Measurements from ENCODE around the gene CAVIN2.

DNA sequence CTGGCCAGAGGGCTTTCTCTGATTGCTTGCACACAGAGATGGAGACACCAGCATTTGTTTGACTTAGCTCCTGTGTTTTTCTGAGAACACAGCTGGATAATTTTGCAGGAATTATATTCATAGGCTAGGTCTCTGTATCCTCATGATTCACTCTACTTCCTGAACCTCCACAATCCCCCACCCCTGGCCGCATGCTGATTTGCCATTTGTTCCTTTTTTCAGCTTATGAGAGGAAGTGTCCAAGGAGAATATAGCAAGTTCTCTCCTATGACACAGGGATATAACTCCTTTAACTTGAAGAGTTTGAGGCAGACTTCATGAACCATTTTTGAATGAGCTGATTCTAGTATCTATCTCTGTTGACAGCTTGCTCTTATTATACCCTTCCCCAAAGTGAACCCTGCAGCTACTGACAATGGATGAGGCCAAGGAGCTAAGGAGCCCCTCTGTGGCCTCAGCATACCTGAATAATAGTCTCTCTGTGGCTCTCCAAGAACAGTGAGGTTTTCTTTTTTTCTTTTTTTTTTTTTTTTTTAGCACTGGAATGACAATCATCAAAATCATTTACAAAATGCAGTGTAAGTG lies 15.4 kb downstream of the CAVIN2 start:
- TF ChIP-seq, protein P1, sequence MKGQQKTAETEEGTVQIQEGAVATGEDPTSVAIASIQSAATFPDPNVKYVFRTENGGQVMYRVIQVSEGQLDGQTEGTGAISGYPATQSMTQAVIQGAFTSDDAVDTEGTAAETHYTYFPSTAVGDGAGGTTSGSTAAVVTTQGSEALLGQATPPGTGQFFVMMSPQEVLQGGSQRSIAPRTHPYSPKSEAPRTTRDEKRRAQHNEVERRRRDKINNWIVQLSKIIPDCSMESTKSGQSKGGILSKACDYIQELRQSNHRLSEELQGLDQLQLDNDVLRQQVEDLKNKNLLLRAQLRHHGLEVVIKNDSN (CRISPR knock-in tag; IDR thresholded peaks at IDR 0.05): no peak
- no peak for TF ChIP-seq RELA (CRISPR knock-in tag; IDR thresholded peaks at IDR 0.05; ENCODE audit: borderline replicate concordance)
- TF ChIP-seq, protein P2, sequence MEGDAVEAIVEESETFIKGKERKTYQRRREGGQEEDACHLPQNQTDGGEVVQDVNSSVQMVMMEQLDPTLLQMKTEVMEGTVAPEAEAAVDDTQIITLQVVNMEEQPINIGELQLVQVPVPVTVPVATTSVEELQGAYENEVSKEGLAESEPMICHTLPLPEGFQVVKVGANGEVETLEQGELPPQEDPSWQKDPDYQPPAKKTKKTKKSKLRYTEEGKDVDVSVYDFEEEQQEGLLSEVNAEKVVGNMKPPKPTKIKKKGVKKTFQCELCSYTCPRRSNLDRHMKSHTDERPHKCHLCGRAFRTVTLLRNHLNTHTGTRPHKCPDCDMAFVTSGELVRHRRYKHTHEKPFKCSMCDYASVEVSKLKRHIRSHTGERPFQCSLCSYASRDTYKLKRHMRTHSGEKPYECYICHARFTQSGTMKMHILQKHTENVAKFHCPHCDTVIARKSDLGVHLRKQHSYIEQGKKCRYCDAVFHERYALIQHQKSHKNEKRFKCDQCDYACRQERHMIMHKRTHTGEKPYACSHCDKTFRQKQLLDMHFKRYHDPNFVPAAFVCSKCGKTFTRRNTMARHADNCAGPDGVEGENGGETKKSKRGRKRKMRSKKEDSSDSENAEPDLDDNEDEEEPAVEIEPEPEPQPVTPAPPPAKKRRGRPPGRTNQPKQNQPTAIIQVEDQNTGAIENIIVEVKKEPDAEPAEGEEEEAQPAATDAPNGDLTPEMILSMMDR (IDR thresholded peaks at IDR 0.05): no peak
- no peak for TF ChIP-seq MYBL2 (CRISPR knock-in tag; IDR thresholded peaks at IDR 0.05)
